Fibroblast of gingiva (primary cell): ENCODE data around the gene JOSD2.

Source experiments
- DNase-seq: peaks from one replicate; pipeline ENCODE4 v3.0.0-alpha.2; 2011; ENCODE audit warnings: low read depth

The JOSD2 gene, protein sequence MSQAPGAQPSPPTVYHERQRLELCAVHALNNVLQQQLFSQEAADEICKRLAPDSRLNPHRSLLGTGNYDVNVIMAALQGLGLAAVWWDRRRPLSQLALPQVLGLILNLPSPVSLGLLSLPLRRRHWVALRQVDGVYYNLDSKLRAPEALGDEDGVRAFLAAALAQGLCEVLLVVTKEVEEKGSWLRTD

GRCh38 chr19:50511069-50511822 is at the start of gene JOSD2:
Gene JOSD2 (minus strand): TSS chr19:50511191. CDS start chr19:50510431, 760 bp downstream.
- peak; percentile 100 for DNase-seq

DNA sequence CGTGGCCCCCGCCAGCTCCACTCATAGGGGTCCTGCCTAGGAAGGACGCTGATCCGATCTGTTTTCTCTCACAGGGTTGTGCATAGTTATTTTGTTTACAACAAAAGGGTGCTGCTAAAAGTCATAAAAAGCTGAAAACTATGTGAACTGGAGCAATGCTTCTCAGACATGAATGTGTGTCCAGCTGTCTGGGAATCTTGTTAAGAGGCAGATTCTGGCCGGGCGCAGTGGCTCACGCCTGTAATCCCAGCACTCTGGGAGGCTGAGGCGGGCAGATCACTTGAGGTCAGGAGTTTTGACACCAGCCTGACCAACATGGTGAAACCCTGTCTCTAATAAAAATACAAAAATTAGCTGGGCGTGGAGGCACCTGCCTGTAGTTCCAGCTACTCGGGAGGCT is 48.6 kb upstream of the JOSD2 start:
- no peak for DNase-seq

DNA sequence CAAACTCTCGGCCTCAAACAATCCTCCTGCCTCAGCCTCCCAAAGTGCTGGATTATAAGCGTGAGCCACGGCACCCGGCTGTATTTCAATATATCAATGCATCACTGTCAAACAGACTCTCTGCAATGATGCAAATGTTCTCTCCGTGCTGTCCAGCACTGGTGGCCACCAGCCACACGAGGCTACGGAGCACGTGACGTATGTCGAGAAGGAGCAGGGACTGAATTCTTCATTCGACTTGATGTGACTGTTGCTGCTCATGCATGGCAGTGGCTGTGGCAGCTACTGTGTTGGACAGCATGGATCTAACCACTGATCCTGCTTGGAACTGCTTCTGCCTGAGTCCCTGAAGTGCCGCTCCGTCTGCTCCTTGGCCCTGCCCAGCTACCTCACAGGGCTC is 47.5 kb upstream of the JOSD2 start:
- no peak for DNase-seq

GRCh38 chr19:50558039-50558438 is 47.0 kb upstream of the JOSD2 start:
- no peak for DNase-seq

DNA sequence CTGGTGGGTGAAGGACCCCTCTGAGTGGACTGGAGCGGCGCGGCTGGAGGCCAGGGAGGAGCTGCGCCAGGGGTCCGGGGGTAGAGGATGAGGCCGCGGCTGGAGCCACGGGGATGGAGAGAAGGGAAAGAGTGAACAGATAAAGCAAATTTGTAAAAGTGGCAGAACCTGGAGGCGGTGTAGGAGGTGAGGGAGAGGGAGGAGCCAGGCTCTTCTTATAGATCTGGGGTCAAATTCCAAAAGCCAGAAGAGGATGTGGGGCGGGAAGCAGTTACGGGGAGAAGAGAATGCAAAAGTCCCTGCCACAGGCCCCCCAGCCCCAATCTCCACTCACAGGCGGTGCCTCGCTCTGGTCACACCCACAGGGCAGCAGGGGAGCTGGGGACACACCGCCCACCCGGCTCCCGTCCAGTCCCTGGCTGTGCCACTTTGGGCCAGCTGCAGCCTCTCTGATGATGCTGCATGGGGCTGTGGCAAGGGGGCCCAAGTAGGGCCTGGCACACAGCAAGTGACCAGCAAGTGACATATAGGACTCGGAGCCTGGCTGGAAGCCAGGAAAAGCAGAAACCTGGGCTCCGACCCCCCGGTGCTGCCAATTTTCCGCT is 46.1 kb upstream of the JOSD2 start:
- DNase-seq = no peak

GRCh38 chr19:50556282-50557008 is 45.5 kb upstream of the JOSD2 start:
- peak; percentile 39 for DNase-seq

- no peak for DNase-seq
Measured at GRCh38 chr19:50555450-50556281, 44.7 kb upstream of the JOSD2 start.

- DNase-seq = no peak
Measured at GRCh38 chr19:50555033-50555432, 44.0 kb upstream of the JOSD2 start.

- no peak for DNase-seq
Measured at GRCh38 chr19:50554212-50554611, 43.2 kb upstream of the JOSD2 start.

- DNase-seq = no peak
Measured at GRCh38 chr19:50553134-50553703, 42.2 kb upstream of the JOSD2 start.

GRCh38 chr19:50552540-50552939 is 41.5 kb upstream of the JOSD2 start:
- DNase-seq = no peak

DNA sequence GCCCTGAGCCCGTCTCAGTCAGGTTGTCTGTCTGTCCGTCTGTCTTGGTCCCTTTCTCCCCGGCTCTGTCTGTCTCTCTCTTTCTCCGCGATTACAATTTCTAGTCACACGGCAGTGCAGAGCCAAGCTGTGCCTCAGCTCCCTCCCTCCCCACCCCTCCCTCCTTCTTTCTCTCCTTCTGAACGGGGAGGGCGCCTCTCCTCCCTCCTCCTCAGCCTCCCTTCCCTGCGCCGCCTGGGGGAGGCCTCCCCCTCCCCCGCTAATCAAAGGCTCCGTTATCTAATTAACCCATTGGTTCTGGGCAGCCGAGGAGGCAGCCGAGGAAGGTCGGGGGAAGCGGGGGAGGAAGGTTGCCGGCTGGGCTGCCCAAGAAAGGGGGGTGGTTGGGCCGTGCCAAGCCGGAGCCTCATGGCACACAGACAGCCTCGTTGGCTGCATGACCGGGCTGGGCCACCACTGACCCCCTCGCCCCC is 40.8 kb upstream of the JOSD2 start:
- no peak for DNase-seq

GRCh38 chr19:50551034-50551714 is 40.2 kb upstream of the JOSD2 start:
- DNase-seq = no peak

- DNase-seq = no peak
Measured at GRCh38 chr19:50550594-50550966, 39.6 kb upstream of the JOSD2 start.

DNA sequence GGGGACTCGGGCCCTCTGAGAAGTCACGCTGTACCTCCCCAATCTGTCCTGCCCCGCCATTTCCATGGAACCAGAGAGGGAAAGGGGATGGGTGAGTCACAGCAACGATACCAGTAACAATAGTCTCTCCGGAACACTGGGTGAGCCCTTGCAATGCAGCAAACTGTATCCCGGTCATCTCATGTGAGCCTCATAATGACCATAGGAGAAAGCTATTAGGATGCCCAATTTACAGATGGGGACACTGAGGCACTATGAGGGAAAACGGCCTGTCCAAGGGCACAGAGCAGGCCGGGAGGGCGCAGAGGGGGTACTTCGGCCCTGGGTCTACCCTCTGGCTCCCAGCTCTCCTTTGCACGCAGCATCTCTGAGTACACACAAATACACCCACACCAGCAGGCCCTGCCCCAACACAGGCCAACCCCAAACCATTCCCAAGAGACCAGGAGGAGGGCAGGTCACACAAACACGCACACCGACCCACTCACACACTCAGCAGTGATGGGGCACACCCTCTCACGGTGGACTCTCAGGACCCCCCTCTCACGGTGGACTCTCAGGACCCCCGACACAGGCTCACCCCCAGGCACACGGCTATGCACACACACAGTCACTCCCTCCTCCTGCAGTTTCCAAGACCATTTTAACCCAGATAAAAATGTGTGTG is 39.1 kb upstream of the JOSD2 start:
- no peak for DNase-seq

DNA sequence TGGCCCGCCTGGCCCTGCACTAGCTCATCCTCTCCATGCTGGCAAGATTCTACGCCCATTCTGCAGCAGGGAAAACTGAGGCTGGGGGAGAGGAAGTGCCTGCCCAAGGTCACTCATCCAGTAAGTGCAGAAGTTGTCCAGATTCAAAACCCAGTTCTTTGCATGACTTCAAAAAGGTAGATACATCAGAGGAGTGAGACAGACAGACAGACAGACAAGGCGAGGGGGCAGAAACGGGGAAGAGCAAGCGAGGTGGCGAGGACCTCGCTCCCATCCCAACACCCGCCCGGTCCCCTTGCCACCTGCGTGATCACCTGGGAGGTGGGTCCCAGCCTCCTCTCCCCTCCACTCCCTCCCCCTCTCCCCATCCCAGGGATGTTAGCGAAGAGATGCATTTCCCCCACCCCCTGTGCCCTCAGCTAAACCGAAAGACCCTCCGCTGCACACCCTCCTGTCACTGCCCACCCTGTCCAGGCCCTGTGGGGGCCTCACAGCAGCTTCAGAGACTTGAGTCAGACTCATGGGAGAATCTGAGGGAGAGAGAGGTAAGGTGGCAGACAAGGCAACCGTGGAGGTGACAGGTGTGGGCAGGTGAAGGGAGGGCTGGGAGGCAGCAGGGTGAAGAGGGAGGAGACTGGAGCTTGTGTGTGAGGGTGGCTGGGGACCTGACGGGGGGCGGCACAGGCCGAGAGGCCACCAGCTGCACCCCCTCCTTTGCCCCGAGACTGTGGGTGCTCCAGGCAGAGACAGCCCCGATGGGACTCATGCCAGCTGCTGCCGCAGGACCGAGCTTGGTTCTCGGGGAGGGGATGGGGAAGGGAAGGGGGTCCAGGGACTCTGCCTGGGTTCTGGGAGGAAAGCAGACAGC is 38.3 kb upstream of the JOSD2 start:
- no peak for DNase-seq

- no peak for DNase-seq
Measured at GRCh38 chr19:50548191-50549058, 37.4 kb upstream of the JOSD2 start.
